A549 (cell line): ENCODE measurements around the gene RPS6KA2. TPM values are rescaled to one million over a fixed set of nuclear protein-coding genes. Genes with fewer than 3 reads are reported as not detected.

Experiments used
- ATAC-seq, 2 experiments: fragments of 200-7000 bp in 1 of 2; fragments of >200 bp in 1 of 2; cut with Nextera tagmentation in 1 of 2; cut with Tn5 transposase in 1 of 2; 3 replicates each; pipeline versions ENCODE4 v1.8.0 to v1.9.1; 2018 to 2020; ENCODE audit warnings: mild to moderate bottlenecking in 1 of 2, moderate library complexity in 1 of 2
- CTCF ChIA-PET: fragments of 300-600 bp; sonication (Branson Sonifier 250); formaldehyde crosslinking; extraction: SDS; loops from one replicate; lab custom pipeline; 2021; ENCODE audit warnings: antibody characterized with exemption, inconsistent platforms; lab: Yijun Ruan, JAX
- POLR2A ChIA-PET: fragments of 350-600 bp; formaldehyde crosslinking; extraction: SDS; loops from one replicate; lab custom pipeline; 2021; ENCODE audit warnings: antibody characterized with exemption, inconsistent platforms; lab: Yijun Ruan, JAX
- DNase-seq, 2 experiments: peaks; one replicate each; pipeline versions ENCODE4 v3.0.0 to v3.0.0-alpha.2; 2011 to 2016; ENCODE audit warnings: low read depth in 1 of 2, low spot score in 1 of 2
- FAIRE-seq: peaks from 2 replicates; lab custom pipeline; 2011; peaks lifted over from hg19 to GRCh38; lab: Jason Lieb, UNC
- H3K27ac ChIP-seq, 2 experiments: fragments of >200 bp; sonication (Bioruptor Twin); formaldehyde crosslinking; 3 replicates each; pipeline ENCODE4 v1.5.1; 2016 to 2017
- H3K4me1 ChIP-seq: fragments of >200 bp; sonication (Bioruptor Twin); formaldehyde crosslinking; 3 replicates; pipeline ENCODE4 v1.6.1; 2016
- H3K4me2 ChIP-seq: fragments of >200 bp; sonication (Bioruptor Twin); formaldehyde crosslinking; 3 replicates; pipeline ENCODE4 v1.6.1; 2016
- H3K4me3 ChIP-seq: fragments of >200 bp; sonication (Bioruptor Twin); formaldehyde crosslinking; 3 replicates; pipeline ENCODE4 v1.5.1; 2016
- H3K9me3 ChIP-seq: fragments of >200 bp; sonication (Bioruptor Twin); formaldehyde crosslinking; 3 replicates; pipeline ENCODE4 v1.6.1; 2016
- ATOH8 ChIP-seq: fragments of 250-450 bp; sonication (Bioruptor Pico); IDR thresholded peaks from 2 replicates; pipeline ENCODE4 v1.5.0; 2020; ENCODE audit warnings: low read depth, mild to moderate bottlenecking, moderate library complexity
- CBX8 ChIP-seq: fragments of 200-600 bp; sonication (generic); IDR thresholded peaks from 2 replicates; pipeline ENCODE4 v1.6.1; 2016
- CTCF ChIP-seq: fragments of >200 bp; sonication (Bioruptor Twin); formaldehyde crosslinking; IDR thresholded peaks from 3 replicates; pipeline ENCODE4 v1.5.1; 2016
- EHF ChIP-seq: fragments of 250-450 bp; sonication (Bioruptor Pico); IDR thresholded peaks from 2 replicates; pipeline ENCODE4 v1.5.0; 2020; ENCODE audit warnings: mild to moderate bottlenecking
- ELK1 ChIP-seq: fragments of 150-350 bp; IDR thresholded peaks from 2 replicates; pipeline ENCODE4 v1.6.1; 2014; ENCODE audit warnings: low read depth, mild to moderate bottlenecking, low read length
- FOSL2 ChIP-seq, 2 experiments: fragments of 450-650 bp in 1 of 2; fragments of >200 bp in 1 of 2; sonication (Bioruptor Twin) in 1 of 2; formaldehyde crosslinking; IDR thresholded peaks; 2 replicates each; pipeline versions ENCODE4 v1.5.0 to v1.6.1; 2016 to 2020; ENCODE audit warnings: mild to moderate bottlenecking in 1 of 2, moderate library complexity in 1 of 2
- GATA3 ChIP-seq: IDR thresholded peaks from 2 replicates; pipeline ENCODE4 v1.6.1; 2012; ENCODE audit warnings: borderline replicate concordance
- HDAC2 ChIP-seq: fragments of 200-600 bp; sonication (generic); IDR thresholded peaks from 2 replicates; pipeline ENCODE4 v1.6.1; 2016
- HES2 ChIP-seq: fragments of >200 bp; sonication (Bioruptor Twin); formaldehyde crosslinking; IDR thresholded peaks from 2 replicates; pipeline ENCODE4 v1.6.1; 2016
- HOXA7 ChIP-seq: fragments of 250-450 bp; sonication (Bioruptor Pico); IDR thresholded peaks from 2 replicates; pipeline ENCODE4 v1.5.0; 2020; ENCODE audit warnings: mild to moderate bottlenecking, moderate library complexity
- JUNB ChIP-seq: fragments of >200 bp; sonication (Bioruptor Twin); formaldehyde crosslinking; IDR thresholded peaks from 2 replicates; pipeline ENCODE4 v1.6.1; 2016
- KDM5A ChIP-seq: fragments of 200-600 bp; sonication (generic); IDR thresholded peaks from 2 replicates; pipeline ENCODE4 v1.6.1; 2016; ENCODE audit warnings: antibody characterized with exemption, mild to moderate bottlenecking
- MAFK ChIP-seq: fragments of 450-650 bp; IDR thresholded peaks from 2 replicates; pipeline ENCODE4 v1.6.1; 2014; ENCODE audit not compliant: partially characterized antibody
- MAZ ChIP-seq: fragments of 150-350 bp; IDR thresholded peaks from 2 replicates; pipeline ENCODE4 v1.6.1; 2014; ENCODE audit warnings: antibody characterized with exemption, low read depth, low read length, borderline replicate concordance
- NFE2L2 ChIP-seq: fragments of 150-350 bp; conservative IDR thresholded peaks from 2 replicates; pipeline ENCODE4 v1.6.1; 2014; ENCODE audit warnings: low read length
- POLR2AphosphoS2 ChIP-seq: conservative IDR thresholded peaks from 2 replicates; pipeline ENCODE4 v1.6.1; 2012; ENCODE audit warnings: low read length, improper control_type of control experiment, inconsistent platforms
- SMC3 ChIP-seq: fragments of >200 bp; sonication (Bioruptor Twin); formaldehyde crosslinking; IDR thresholded peaks from 3 replicates; pipeline ENCODE4 v1.6.1; 2018; ENCODE audit warnings: inconsistent platforms
- TFCP2L1 ChIP-seq: fragments of 250-450 bp; sonication (Bioruptor Pico); IDR thresholded peaks from 2 replicates; pipeline ENCODE4 v1.5.0; 2021; ENCODE audit warnings: mild to moderate bottlenecking
- TP53 ChIP-seq: fragments of 250-450 bp; sonication (Bioruptor Pico); IDR thresholded peaks from 2 replicates; pipeline ENCODE4 v1.5.0; 2021; ENCODE audit warnings: mild to moderate bottlenecking, moderate library complexity
- USF2 ChIP-seq: fragments of 450-650 bp; IDR thresholded peaks from 2 replicates; pipeline ENCODE4 v1.6.1; 2014; ENCODE audit warnings: antibody characterized with exemption
- ZC3H11A ChIP-seq: fragments of 450-650 bp; IDR thresholded peaks from 2 replicates; pipeline ENCODE4 v1.6.1; 2014; ENCODE audit warnings: antibody characterized with exemption, mild to moderate bottlenecking
- ZNF302 ChIP-seq: fragments of 250-450 bp; sonication (Bioruptor Pico); IDR thresholded peaks from 2 replicates; pipeline ENCODE4 v1.9.0; 2021; ENCODE audit warnings: inconsistent platforms, mild to moderate bottlenecking, moderate library complexity
- WGBS: methylation state at CpG from one replicate; pipeline ENCODE4 v1.1.6; 2017; ENCODE audit errors: missing lambda C conversion rate; 5-methylcytosine and 5-hydroxymethylcytosine counted together
- polyA plus RNA-seq, 4 experiments: library from polyadenylated mRNA; depleted of rRNA in 3 of 4; stranded (reverse); fragments of >200 nt; fragmentation: RNase III in 1 of 4; extraction: RNeasy Plus Mini Kit Qiagen cat#74134 plus additional on column Dnase treatment in 1 of 4; gene quantifications; 2 replicates in 3 of 4; 3 replicates in 1 of 4; pipeline ENCODE4 v1.2.3, GENCODE V29; 2011 to 2017

Gene RPS6KA2
- polyA plus RNA-seq, 2 of the 4 experiments (the other 2 are of a cell fraction), result 0.19 TPM; not detected in 1

GRCh38 chr6:166671434-166672081 lies 44.5 kb upstream of the RPS6KA2 start:
- ATAC-seq, result no peak
- CTCF ChIA-PET, result no interaction called here
- Histone ChIP-seq H3K4me3 (no peak overlapping the region), H3K4me2 (no peak overlapping the region), H3K4me1 (no peaks in the 10 kb centered on the region), H3K27ac (no peak overlapping the region), H3K9me3 (no peaks in the 10 kb centered on the region)
- TF ChIP-seq USF2 (no peak), MAZ (no peak), EHF (CRISPR knock-in tag) (no peak)
- no peak for FAIRE-seq
- DNase-seq, result no peak
- 47% methylated on average over 10 of the region's 13 CpGs for WGBS
- POLR2A ChIA-PET, result no interaction called here

- POLR2A ChIA-PET, result no interaction called here
- no peak for TF ChIP-seq POLR2AphosphoS2
- TF ChIP-seq ATOH8 (CRISPR knock-in tag), result no peak
- TF ChIP-seq KDM5A, result no peak
- TF ChIP-seq HOXA7 (CRISPR knock-in tag), result no peak
- TF ChIP-seq CBX8, result no peak
- TF ChIP-seq HES2, result no peak
- no peak for TF ChIP-seq TFCP2L1
- TF ChIP-seq MAFK, result no peak
- no peak for TF ChIP-seq SMC3
- no peak for TF ChIP-seq NFE2L2
- TF ChIP-seq ZC3H11A, result no peak
- no peak for TF ChIP-seq FOSL2 (IDR thresholded peaks at IDR 0.05)
- no peak for TF ChIP-seq FOSL2 (CRISPR knock-in tag; IDR thresholded peaks at IDR 0.05)
- TF ChIP-seq ELK1, result no peak
- no peak for TF ChIP-seq TP53 (CRISPR knock-in tag)
- no peak for TF ChIP-seq GATA3
- TF ChIP-seq ZNF302 (CRISPR knock-in tag), result no peak
- no peak for TF ChIP-seq HDAC2
- TF ChIP-seq JUNB, result no peak
- TF ChIP-seq CTCF, result no peak
- no peak overlapping the region for H3K4me2 ChIP-seq
- WGBS, result 42% methylated on average over 5 of the region's 5 CpGs
- H3K27ac ChIP-seq, result no peak overlapping the region
- no peak overlapping the region for H3K4me3 ChIP-seq
- CTCF ChIA-PET, result no interaction called here
- FAIRE-seq, result no peak
- no peak for DNase-seq
- H3K4me1 ChIP-seq, result no peaks in the 10 kb centered on the region
- no peak for ATAC-seq
- no peaks in the 10 kb centered on the region for H3K9me3 ChIP-seq
Observed at GRCh38 chr6:166670894-166671293, 43.8 kb upstream of the RPS6KA2 start.
